ENCODE data around the gene CPZ.

Gene CPZ

GRCh38 chr4:8580321-8581093, 12.1 kb upstream of the CPZ start, which contains the start of gene GPR78:
TSS of gene GPR78 (plus strand) at chr4:8580392. CDS start at chr4:8580983, 591 bp downstream.
- peak; percentile 56 to 68 for DNase-seq
- TF ChIP-seq GATA1 (IDR thresholded peaks at IDR 0.05; ENCODE audit: low read depth, low read length) (no peak), POLR2A (IDR thresholded peaks at IDR 0.05; ENCODE audit: low read length) (no peak)

DNA sequence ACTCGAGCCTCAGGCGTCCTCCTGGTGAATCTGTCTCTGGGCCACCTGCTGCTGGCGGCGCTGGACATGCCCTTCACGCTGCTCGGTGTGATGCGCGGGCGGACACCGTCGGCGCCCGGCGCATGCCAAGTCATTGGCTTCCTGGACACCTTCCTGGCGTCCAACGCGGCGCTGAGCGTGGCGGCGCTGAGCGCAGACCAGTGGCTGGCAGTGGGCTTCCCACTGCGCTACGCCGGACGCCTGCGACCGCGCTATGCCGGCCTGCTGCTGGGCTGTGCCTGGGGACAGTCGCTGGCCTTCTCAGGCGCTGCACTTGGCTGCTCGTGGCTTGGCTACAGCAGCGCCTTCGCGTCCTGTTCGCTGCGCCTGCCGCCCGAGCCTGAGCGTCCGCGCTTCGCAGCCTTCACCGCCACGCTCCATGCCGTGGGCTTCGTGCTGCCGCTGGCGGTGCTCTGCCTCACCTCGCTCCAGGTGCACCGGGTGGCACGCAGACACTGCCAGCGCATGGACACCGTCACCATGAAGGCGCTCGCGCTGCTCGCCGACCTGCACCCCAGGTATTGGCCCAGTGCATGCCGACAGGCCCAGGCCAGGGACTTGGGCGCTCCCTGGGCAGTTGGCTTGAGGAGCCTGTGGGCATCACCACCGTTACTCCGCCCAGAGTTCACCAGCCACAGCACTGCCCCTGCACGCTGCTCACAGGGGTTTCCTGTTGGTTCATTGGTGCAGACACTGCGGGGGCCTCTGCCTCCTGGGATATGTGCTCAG, 11.3 kb upstream of the CPZ start:
- no peak for DNase-seq

GRCh38 chr4:8582016-8582415, 10.5 kb upstream of the CPZ start:
- TF ChIP-seq GATA1 (IDR thresholded peaks at IDR 0.05; ENCODE audit: low read depth, low read length) (no peak), POLR2A (IDR thresholded peaks at IDR 0.05; ENCODE audit: low read length) (no peak)
- no peak for DNase-seq

More for the DNA sequence above, 11.3 kb upstream of the CPZ start:
- TF ChIP-seq GATA1 (IDR thresholded peaks at IDR 0.05; ENCODE audit: low read depth, low read length) (no peak), POLR2A (IDR thresholded peaks at IDR 0.05; ENCODE audit: low read length) (no peak)

GRCh38 chr4:8582436-8582835, 10.1 kb upstream of the CPZ start:
- DNase-seq = no peak
- no peak for TF ChIP-seq GATA1 (IDR thresholded peaks at IDR 0.05; ENCODE audit: low read depth, low read length)
- TF ChIP-seq POLR2A (IDR thresholded peaks at IDR 0.05; ENCODE audit: low read length) = no peak

- no peak for DNase-seq
- TF ChIP-seq POLR2A (IDR thresholded peaks at IDR 0.05; ENCODE audit: low read length) (no peak), GATA1 (IDR thresholded peaks at IDR 0.05; ENCODE audit: low read depth, low read length) (no peak)
These were observed 9.5 kb upstream of the CPZ start for GRCh38 chr4:8582941-8583654.

- TF ChIP-seq POLR2A (IDR thresholded peaks at IDR 0.05; ENCODE audit: low read length) = no peak
- no peak for TF ChIP-seq GATA1 (IDR thresholded peaks at IDR 0.05; ENCODE audit: low read depth, low read length)
- no peak for DNase-seq
These were observed 8.9 kb upstream of the CPZ start for GRCh38 chr4:8583655-8584025.

DNA sequence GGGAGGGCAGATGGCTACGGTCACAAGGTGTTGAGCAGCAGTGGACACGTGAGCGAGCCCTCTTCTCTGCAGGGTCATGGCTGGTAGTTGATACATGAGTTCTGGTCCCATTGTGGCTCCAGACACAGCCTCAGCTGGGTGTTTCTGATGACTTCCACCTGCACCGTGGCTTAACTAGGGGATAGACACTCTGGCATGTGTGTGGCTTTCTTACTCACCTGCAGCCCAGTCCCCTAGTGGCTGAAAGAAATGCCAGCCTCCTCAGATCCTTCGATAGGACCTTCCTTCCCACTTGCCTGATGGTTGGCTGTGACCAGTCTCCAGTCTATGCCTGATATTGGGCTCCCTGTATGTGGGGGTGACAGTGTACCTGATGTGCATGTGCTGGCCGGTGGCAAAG, 7.4 kb upstream of the CPZ start:
- TF ChIP-seq GATA1 (IDR thresholded peaks at IDR 0.05; ENCODE audit: low read depth, low read length) (no peak), POLR2A (IDR thresholded peaks at IDR 0.05; ENCODE audit: low read length) (no peak)
- DNase-seq = no peak

DNA sequence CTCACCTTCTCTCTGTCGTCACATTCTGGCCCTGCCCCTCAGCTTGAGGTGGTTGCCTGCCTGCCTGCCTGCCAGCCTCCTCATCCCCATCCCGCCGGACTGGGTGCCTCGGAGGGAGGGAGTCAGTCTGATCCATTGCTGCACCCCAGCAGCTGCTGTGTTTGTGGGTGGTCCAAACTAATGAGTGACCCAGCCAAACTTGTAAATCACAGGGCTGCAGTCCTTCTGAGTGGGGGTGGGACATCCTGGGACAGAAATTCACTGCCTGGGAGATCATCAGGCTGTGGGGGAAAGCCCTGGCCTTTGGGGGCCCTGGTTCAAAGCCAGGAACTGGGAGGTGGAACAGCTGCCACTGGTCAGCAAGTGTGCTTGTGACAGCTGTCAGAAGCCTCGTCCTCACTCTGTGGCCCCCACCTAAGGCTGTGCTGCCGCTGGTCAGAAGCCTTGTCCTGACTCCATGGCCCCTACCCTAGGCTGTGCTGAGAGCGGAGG, 6.8 kb upstream of the CPZ start:
- TF ChIP-seq POLR2A (IDR thresholded peaks at IDR 0.05; ENCODE audit: low read length) (no peak), GATA1 (IDR thresholded peaks at IDR 0.05; ENCODE audit: low read depth, low read length) (no peak)
- DNase-seq = no peak

DNA sequence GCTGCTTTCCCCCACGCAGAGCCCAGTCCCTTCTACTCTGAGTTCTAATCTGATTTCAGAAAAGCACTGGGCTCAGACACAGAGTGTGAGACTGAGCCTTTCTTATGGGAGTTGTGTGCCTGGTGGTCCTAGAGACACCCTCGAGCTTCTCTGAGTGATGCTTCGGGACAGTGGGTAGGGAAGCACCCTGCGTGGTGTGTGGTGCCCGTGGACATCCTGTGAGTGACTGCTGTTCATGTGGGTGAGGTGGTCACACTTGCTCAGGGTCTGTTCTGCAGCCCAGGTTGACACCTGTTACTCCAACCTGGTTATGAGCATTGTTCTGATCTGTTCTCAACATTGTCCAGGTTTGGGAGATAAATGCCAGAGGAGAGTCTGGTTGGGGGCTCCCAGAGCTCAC, 6.3 kb upstream of the CPZ start:
- DNase-seq = no peak
- no peak for TF ChIP-seq GATA1 (IDR thresholded peaks at IDR 0.05; ENCODE audit: low read depth, low read length)
- no peak for TF ChIP-seq POLR2A (IDR thresholded peaks at IDR 0.05; ENCODE audit: low read length)

DNA sequence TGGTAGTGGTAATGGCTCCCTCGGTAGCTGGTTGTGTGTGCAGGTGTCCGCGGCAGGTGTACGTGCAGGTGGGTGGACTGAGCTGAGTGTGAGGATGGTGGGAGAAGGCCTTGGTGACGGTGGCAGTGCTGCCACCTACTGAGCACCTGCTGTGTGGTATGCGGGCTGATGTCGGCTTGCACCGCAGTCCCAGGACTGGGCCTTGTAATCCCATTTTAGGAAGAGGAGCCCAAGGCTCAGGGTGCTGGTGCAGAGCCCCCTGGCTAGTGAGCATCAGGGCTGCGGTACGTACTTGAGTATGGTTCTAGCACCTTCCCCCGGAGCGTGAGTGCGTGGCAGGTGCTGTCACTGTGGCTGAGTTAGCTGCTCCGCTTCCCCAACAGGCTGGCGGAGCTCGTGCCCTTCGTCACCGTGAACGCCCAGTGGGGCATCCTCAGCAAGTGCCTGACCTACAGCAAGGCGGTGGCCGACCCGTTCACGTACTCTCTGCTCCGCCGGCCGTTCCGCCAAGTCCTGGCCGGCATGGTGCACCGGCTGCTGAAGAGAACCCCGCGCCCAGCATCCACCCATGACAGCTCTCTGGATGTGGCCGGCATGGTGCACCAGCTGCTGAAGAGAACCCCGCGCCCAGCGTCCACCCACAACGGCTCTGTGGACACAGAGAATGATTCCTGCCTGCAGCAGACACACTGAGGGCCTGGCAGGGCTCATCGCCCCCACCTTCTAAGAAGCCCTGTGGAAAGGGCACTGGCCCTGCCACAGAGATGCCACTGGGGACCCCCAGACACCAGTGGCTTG, 5.7 kb upstream of the CPZ start:
- no peak for TF ChIP-seq GATA1 (IDR thresholded peaks at IDR 0.05; ENCODE audit: low read depth, low read length)
- no peak for TF ChIP-seq POLR2A (IDR thresholded peaks at IDR 0.05; ENCODE audit: low read length)
- no peak for DNase-seq

DNA sequence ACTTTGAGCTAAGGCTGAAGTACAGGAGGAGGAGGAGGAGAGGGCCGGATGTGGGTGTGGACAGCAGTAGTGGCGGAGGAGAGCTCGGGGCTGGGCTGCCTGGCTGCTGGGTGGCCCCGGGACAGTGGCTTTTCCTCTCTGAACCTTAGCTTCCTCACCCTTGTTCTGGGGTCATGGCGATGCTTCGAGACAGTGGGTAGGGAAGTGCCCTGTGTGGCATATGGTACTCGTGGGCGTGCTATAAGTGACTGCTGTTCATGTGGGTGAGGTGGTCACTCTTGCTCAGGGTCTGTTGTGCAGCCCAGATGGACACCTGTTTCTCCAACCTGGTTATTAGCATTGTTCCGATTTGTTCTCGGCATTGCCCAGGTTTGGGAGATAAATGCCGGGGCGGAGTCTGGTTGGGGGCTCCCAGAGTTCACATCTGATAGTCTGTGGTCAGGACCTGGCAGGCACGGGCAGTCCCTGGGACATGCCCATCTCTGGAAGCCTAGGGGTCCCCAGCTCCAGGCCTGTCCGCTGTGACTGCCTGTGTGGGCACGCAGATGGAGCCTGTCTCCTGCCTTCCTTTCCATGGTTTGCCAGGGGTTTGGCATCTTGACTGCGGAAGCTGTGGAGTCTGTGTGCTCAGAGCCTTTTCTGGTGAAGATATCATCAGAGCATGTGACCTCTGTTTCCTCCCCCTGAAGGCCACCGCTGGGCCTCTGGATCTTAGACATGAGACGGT, 4.9 kb upstream of the CPZ start:
- no peak for DNase-seq
- no peak for TF ChIP-seq POLR2A (IDR thresholded peaks at IDR 0.05; ENCODE audit: low read length)
- no peak for TF ChIP-seq GATA1 (IDR thresholded peaks at IDR 0.05; ENCODE audit: low read depth, low read length)

- no peak for TF ChIP-seq GATA1 (IDR thresholded peaks at IDR 0.05; ENCODE audit: low read depth, low read length)
- no peak for TF ChIP-seq POLR2A (IDR thresholded peaks at IDR 0.05; ENCODE audit: low read length)
- DNase-seq = no peak
These were observed 4.4 kb upstream of the CPZ start for GRCh38 chr4:8588196-8588470.

- no peak for TF ChIP-seq POLR2A (IDR thresholded peaks at IDR 0.05; ENCODE audit: low read length)
- no peak for TF ChIP-seq GATA1 (IDR thresholded peaks at IDR 0.05; ENCODE audit: low read depth, low read length)
These were observed 3.2 kb upstream of the CPZ start for GRCh38 chr4:8589336-8589735.

More at GRCh38 chr4:8589336-8589735, 3.2 kb upstream of the CPZ start:
- DNase-seq = no peak
